ENCODE measurements around the gene GALNS.

The GALNS gene

DNA sequence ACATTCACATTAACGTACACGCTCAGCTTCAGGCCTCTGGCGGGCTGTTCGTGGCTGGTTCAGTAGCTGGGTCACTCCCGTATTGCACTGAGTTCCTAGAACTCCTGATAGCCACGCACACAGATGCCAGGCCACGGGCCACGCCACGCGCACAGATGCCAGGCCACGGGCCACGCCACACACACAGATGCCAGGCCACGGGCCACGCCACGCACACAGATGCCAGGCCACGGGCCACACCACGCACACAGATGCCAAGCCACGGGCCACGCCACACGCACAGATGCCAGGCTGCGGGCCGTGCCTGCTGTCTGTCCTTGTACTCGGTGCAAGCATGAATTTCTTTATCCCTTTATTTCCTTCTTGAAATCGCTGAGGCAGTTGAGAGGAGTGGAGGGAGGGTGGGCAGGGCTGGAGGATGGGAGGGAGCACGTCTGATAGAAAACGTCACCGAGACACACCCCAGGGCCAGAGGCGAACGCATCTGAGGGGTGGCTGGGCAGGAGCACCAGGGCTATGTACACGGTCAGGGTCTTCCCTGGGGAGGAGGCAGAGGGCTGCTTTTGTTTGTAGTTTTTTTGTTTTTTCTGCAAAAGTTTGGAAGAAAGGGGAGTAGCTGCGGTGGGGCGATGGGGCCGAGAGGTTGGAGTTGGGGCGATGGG, 18.3 kb upstream of the GALNS start:
- no peak for DNase-seq

- no peak for DNase-seq
These were observed 16.0 kb upstream of the GALNS start for GRCh38 chr16:88872650-88873331.

GRCh38 chr16:88871730-88872416, 15.1 kb upstream of the GALNS start:
- DNase-seq: no peak

- DNase-seq: no peak
These were observed 14.6 kb upstream of the GALNS start for GRCh38 chr16:88871349-88871702.

DNA sequence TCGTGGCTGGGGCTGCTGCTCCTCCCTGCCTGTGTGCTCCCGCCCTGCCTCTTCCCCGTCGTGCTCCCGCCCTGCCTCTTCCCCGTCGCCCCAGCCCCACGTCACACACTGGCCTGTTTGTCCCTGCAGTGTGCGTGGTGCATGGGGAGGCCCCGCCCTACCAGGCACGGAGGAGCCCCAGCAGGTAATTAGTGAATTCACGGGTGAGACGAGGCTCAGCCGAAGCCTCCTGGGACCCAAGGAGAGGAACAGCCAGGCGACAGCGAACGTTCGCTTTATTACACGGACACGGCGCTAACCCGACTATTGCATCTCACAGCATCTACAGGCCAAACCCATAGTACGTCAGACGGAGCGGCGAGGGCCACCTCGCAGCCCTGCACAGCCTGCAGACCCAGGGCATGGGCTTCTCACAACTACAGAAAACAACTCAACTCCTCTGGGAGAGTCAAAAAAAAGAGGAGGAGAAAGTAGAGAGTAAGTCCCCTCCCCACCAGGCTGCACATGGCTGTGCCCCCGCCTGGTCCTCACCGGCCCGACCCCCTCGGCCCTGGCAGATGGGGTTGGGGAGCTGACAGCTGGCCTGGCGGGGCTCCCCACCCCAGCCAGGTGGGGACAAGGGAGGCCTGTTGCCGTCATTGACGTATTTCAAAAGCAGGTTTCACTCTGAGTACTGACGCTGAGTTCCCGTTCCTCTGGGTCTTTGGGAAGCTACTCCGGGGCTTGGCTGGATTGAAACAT, 14.0 kb upstream of the GALNS start:
- no peak for DNase-seq

DNA sequence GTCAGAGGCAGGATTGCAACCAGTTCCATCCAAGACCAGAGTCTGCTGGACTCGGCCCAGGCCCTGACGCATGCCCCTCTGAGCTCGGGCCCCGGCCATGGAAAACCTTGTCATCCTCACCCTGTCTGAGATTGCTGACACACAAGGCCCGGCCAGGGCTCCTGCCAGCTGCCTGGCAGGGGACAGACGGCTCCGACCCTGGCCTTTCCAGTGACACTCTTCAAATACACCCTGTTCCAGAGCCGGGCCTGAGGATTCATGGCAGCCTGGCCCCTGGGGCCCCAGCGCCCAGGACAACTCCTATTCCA, 12.9 kb upstream of the GALNS start:
- DNase-seq: no peak

DNA sequence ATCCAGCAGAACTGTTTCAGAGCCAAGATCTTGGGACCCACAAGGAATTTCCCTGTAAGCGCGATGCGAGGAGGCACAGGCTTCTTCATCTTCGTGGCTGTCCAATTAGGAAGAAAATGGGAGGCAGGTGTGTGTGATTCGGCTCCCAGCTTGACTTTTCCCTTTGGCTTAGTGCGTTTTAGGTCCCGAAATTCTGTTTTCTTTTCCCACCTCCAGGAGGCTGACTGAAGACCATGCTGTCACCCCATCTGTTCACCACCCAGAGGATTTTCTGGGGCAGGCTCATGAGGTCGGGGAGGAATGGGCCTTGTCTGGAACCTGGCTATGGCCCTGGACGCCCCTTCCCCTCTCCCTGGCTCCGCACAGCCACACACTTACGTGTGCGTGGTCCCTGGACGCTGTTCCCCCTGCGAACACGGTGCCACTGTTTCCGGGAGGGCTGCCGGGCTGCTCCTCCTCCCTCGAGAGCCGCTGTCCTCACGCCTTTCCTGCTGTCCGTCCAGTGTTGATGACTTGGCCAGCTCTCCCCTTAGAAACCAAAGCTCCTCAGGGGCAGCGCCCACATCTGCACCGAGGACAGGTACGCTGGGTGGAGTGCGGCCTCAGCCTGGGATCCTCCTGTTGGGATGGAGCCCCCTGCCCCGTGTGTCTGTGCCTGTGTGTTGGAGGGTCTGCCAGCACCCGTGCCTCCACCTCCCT, 12.4 kb upstream of the GALNS start:
- DNase-seq: no peak

DNA sequence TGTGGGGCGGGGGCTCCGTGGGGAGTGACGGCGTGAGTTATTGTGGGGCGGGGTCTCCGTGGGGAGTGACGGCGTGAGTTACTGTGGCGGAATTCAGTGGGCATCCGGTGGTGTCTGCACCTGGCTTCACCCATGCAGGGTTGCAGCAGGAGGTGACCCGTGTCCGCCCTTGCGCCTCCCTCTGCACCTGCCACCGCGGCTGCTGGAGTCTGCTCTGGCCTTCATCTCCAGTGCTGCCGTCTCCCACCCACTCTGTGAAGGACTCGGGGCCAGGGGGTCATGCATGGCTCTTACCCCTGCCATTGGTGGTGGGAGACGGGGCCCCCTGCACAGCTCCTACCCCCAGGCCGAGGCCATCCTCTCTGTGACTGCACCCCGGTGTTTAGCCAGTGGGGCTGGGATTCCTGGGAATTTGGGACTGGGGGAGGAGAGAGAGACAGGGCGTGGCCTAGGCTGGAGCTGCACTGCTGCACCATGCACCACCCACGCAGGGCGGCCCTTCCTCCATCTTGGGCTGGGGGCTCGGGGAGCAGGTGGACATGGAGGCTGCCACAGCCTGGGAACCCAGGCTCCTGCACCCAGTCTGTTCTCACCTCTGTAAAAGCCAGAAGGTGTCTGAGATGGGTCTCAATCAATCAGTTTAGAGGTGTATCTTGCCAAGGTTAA, 11.0 kb upstream of the GALNS start:
- no peak for DNase-seq

- no peak for DNase-seq
These were observed 9.6 kb upstream of the GALNS start, which contains the start of gene PABPN1L for GRCh38 chr16:88866151-88866920. Gene PABPN1L, minus strand, starts transcription at chr16:88866660. Its CDS starts 54 bp downstream, at chr16:88866606.

- no peak for DNase-seq
These were observed 9.0 kb upstream of the GALNS start for GRCh38 chr16:88865742-88866141.

GRCh38 chr16:88865310-88865709, 8.6 kb upstream of the GALNS start:
- no peak for DNase-seq

DNA sequence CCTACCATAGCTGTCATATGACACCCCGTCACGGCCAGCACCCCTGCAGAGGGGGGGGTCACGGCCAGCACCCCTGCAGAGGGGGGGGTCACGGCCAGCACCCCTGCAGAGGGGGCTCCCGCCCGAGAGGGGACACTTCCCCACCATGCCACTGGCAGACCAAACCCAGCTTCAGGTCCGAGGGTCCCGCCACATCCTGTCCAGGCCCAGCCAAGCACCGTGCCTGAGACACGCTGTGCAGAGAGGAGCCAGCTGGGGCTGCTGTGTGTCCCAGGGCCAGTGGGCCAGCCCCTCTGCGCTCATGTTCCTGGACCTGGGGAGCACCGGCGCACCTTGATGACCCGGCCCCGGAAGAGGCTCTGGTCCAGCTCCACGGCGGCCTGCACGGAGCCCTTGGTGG, 7.8 kb upstream of the GALNS start:
- no peak for DNase-seq

DNA sequence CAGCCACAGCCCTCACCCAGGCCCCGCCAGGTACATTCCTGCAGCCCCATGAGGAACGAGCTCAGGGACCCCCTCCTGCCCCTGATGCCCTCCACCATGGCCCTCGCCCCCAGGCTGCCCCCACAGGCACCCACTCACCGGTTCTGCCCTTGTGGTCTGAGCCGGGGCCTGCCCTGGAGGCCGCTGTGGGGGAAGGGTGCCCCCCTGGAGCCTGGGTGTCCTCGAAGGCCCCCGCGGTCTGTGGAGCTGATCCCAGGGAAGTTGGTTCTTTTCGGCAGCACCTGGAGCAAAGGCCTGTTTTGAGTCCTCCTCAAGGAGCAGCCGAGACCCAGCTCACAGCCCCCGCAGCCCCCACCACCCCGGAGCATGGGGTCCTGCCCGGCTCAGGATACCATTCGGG, 7.4 kb upstream of the GALNS start:
- DNase-seq: no peak

- DNase-seq: no peak
These were observed 6.7 kb upstream of the GALNS start for GRCh38 chr16:88863426-88863825.

GRCh38 chr16:88862968-88863367, 6.2 kb upstream of the GALNS start:
- DNase-seq: no peak

GRCh38 chr16:88861359-88861758, 4.6 kb upstream of the GALNS start:
- no peak for DNase-seq

DNA sequence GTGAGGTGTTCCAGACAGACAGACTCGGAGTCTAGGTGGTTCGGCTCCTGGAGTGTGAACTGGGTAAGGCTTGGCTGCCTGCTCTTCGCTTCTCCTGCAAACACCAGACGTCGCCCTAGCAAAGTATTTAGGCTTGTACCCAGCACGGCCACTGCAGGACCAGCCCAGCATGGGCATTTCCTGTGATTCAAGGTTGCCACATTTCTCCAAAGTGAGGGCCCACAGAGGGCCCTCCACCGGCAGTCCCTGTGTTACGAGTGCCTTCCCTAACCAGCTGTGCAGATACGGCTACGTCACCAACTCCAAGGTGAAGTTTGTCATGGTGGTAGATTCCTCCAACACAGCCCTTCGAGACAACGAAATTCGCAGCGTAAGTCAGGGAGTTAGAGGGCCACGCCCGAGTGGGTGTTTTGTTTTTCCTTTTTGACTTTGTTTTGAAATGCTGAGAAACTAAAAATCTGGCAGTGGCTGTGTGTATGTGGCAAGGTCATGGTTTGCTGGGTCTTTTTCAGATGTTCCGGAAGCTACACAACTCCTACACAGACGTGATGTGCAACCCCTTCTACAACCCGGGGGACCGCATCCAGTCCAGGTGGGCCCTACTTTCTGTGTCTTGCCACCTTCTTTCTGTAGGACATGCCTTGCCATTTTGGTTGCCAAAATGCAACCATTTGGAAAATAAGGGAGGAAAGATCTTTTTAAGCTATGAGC, 2.8 kb upstream of the GALNS start:
- no peak for DNase-seq

- DNase-seq: peak; percentile 66
These were observed 1.1 kb upstream of the GALNS start for GRCh38 chr16:88857728-88858339.

GRCh38 chr16:88856122-88856827, 472 bp downstream of the GALNS start:
- DNase-seq: no peak

DNA sequence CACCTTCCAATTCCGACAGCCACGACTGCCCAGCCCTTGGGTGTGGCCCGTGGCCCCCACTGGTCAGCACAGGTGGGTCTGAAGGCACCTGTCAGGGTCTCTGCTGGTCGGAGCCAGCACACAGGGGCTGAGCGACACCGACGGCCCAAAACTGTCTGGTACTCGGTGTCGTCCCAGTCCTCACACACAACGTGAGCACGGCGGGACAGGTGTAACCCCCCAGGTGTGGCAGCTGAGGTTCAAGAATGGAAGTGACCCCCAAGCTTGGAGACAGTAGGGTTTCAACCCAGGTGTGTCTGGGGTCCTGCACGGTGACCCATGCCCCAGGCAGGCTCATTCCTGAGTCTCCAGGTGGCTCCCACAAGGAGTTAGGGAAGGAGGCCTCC, 1.0 kb downstream of the GALNS start:
- DNase-seq: no peak

All from fibroblast of skin of scalp (primary cell).